HepG2 (cell line): Measurements from ENCODE around the gene IFT122. TPM values are rescaled to one million over a fixed set of nuclear protein-coding genes. Genes with fewer than 3 reads are reported as not detected.
A peak's percentile ranks its signal among the peaks of the same experiment; 100 is the strongest.

Experiments used
- FLYWCH1 ChIP-seq: sonication (generic); formaldehyde crosslinking; IDR thresholded peaks from 2 replicates; pipeline ENCODE4 v1.8.1; 2023; ENCODE audit warnings: mild to moderate bottlenecking, missing genetic modification reagents
- GABPA ChIP-seq, 2 experiments: IDR thresholded peaks; 2 replicates each; pipeline ENCODE4 v1.6.1; 2011 to 2016; ENCODE audit warnings: low read depth in 2 of 2, low read length in 1 of 2, missing biosample characterization in 1 of 2, missing genetic modification characterization in 1 of 2
- IRX3 ChIP-seq: sonication (generic); formaldehyde crosslinking; IDR thresholded peaks from 2 replicates; pipeline ENCODE4 v1.8.1; 2023; ENCODE audit warnings: mild to moderate bottlenecking, low read depth, missing genetic modification reagents, borderline replicate concordance
- MED8 ChIP-seq: sonication (generic); formaldehyde crosslinking; IDR thresholded peaks from 2 replicates; pipeline ENCODE4 v1.8.1; 2023; ENCODE audit warnings: mild to moderate bottlenecking, missing genetic modification reagents; ENCODE audit not compliant: insufficient replicate concordance
- NR3C1 ChIP-seq: sonication (generic); formaldehyde crosslinking; IDR thresholded peaks from 2 replicates; pipeline ENCODE4 v1.4.0; 2020; ENCODE audit warnings: missing genetic modification reagents
- TARDBP ChIP-seq: sonication (generic); formaldehyde crosslinking; IDR thresholded peaks from 2 replicates; pipeline ENCODE4 v1.8.0; 2022; ENCODE audit warnings: mild to moderate bottlenecking, missing genetic modification reagents
- TBX2 ChIP-seq: sonication (generic); formaldehyde crosslinking; IDR thresholded peaks from 2 replicates; pipeline ENCODE4 v1.5.0; 2020; ENCODE audit warnings: missing genetic modification reagents, mild to moderate bottlenecking, borderline replicate concordance
- YEATS2 ChIP-seq: sonication (generic); formaldehyde crosslinking; IDR thresholded peaks from 2 replicates; pipeline ENCODE4 v1.4.0; 2020; ENCODE audit warnings: missing genetic modification reagents, borderline replicate concordance
- YEATS4 ChIP-seq: sonication (generic); formaldehyde crosslinking; IDR thresholded peaks from 2 replicates; pipeline ENCODE4 v1.4.0; 2020; ENCODE audit warnings: missing genetic modification reagents, borderline replicate concordance
- ZFX ChIP-seq: sonication (generic); formaldehyde crosslinking; IDR thresholded peaks from 2 replicates; pipeline ENCODE4 v1.4.0; 2020; ENCODE audit warnings: mild to moderate bottlenecking, low read depth, missing genetic modification reagents, moderate library complexity
- ZNF432 ChIP-seq: sonication (generic); formaldehyde crosslinking; IDR thresholded peaks from 2 replicates; pipeline ENCODE4 v1.5.0; 2020; ENCODE audit warnings: missing genetic modification reagents, mild to moderate bottlenecking, borderline replicate concordance
- ZNF7 ChIP-seq: IDR thresholded peaks from 2 replicates; pipeline ENCODE4 v1.6.1; 2016; ENCODE audit warnings: missing biosample characterization, missing genetic modification reagents
- ZNF883 ChIP-seq: sonication (generic); formaldehyde crosslinking; IDR thresholded peaks from 2 replicates; pipeline ENCODE4 v1.5.1; 2020; ENCODE audit warnings: mild to moderate bottlenecking, missing genetic modification reagents; ENCODE audit errors: not compliant biosample characterization
- ZSCAN30 ChIP-seq: sonication (generic); formaldehyde crosslinking; IDR thresholded peaks from 2 replicates; pipeline ENCODE4 v1.5.0; 2020; ENCODE audit warnings: mild to moderate bottlenecking, missing genetic modification reagents
- polyA plus RNA-seq, 8 experiments: library from polyadenylated mRNA; depleted of rRNA in 3 of 8; stranded (reverse) in 7 of 8; unstranded in 1 of 8; fragments of >200 nt; fragmentation: Illumina TruSeq in 4 of 8; extraction: Trizol in 4 of 8; gene quantifications; 2 replicates each; pipeline versions ENCODE4 v1.2.1 to v1.2.3, GENCODE V29; 2011 to 2016; ENCODE audit warnings: low read depth in 4 of 8, missing spikeins in 1 of 8, mixed read lengths in 1 of 8; ENCODE audit not compliant: insufficient read depth in 1 of 8
- total RNA-seq, 5 experiments: library from RNA; depleted of rRNA; stranded (reverse); fragments of >200 nt; fragmentation: Illumina TruSeq; extraction: Trizol; gene quantifications; 2 replicates each; pipeline ENCODE4 v1.2.3, GENCODE V29; 2016; ENCODE audit warnings: low read depth in 1 of 5
- TF ChIP-seq, protein P1 (sequence below): sonication (generic); formaldehyde crosslinking; IDR thresholded peaks from 2 replicates; pipeline ENCODE4 v1.8.0; 2022; ENCODE audit warnings: mild to moderate bottlenecking, missing genetic modification reagents, borderline replicate concordance
- TF ChIP-seq, protein P2 (sequence below): IDR thresholded peaks from 2 replicates; pipeline ENCODE4 v1.6.1; 2012; ENCODE audit warnings: low read length, improper control_type of control experiment
- TF ChIP-seq, protein P3 (sequence below): sonication (generic); formaldehyde crosslinking; IDR thresholded peaks from 2 replicates; pipeline ENCODE4 v1.5.1; 2020; ENCODE audit warnings: mild to moderate bottlenecking, missing genetic modification reagents, borderline replicate concordance
- TF ChIP-seq, protein P4 (sequence below): sonication (generic); formaldehyde crosslinking; IDR thresholded peaks from 2 replicates; pipeline ENCODE4 v1.4.0; 2020; ENCODE audit warnings: missing genetic modification reagents, mild to moderate bottlenecking, borderline replicate concordance

The IFT122 gene
- total and polyA plus RNA-seq, 2 of the 13 experiments (the other 11 are each of a cell fraction or from before 2014, with no cell fraction given) = 10.1 to 10.3 TPM

DNA sequence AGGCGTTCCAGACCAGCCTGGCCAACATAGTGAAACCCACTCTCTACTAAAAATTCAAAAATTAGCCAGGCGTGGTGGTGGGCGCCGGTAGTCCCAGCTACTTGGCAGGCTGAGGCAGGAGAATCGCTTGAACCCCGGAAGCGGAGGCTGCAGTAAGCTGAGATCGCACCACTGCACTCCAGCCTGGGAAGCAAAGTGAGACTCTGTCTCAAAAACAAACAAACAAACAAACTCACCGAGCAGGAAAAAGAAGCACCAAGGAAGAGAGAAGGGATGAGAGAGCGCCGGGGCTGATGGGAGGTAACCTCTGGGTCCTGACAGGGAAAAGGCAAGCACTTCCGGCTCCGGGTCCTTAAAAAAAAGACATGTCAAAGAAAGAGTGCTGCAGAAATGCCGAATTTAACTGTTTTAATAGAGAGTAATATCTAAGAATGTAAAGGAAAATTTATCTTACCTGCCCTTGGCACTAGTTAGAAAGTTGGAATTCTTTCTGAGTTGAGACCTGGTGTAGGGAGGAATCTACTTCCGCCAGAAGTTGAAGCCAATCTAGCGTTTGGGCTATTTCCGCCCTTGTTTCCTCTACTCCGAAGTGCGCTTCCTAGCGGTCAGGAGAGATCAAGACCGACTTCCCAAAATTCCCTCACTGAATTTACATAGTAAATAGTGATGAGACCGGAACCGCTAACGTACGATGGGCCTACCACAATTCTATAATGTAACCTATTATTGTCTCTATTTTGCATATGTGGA is 40.7 kb upstream of the IFT122 start (continued):
- TF ChIP-seq, protein P1, sequence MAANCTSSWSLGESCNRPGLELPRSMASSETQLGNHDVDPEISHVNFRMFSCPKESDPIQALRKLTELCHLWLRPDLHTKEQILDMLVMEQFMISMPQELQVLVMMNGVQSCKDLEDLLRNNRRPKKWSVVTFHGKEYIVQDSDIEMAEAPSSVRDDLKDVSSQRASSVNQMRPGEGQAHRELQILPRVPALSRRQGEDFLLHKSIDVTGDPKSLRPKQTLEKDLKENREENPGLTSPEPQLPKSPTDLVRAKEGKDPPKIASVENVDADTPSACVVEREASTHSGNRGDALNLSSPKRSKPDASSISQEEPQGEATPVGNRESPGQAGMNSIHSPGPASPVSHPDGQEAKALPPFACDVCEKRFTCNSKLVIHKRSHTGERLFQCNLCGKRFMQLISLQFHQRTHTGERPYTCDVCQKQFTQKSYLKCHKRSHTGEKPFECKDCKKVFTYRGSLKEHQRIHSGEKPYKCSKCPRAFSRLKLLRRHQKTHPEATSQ (CRISPR knock-in tag) = no peak
- peak; percentile 58 for TF ChIP-seq ZFX (CRISPR knock-in tag)
- TF ChIP-seq ZNF432 (CRISPR knock-in tag) = no peak
- no peak for TF ChIP-seq TARDBP (CRISPR knock-in tag)
- no peak for TF ChIP-seq IRX3
- TF ChIP-seq, protein P2, sequence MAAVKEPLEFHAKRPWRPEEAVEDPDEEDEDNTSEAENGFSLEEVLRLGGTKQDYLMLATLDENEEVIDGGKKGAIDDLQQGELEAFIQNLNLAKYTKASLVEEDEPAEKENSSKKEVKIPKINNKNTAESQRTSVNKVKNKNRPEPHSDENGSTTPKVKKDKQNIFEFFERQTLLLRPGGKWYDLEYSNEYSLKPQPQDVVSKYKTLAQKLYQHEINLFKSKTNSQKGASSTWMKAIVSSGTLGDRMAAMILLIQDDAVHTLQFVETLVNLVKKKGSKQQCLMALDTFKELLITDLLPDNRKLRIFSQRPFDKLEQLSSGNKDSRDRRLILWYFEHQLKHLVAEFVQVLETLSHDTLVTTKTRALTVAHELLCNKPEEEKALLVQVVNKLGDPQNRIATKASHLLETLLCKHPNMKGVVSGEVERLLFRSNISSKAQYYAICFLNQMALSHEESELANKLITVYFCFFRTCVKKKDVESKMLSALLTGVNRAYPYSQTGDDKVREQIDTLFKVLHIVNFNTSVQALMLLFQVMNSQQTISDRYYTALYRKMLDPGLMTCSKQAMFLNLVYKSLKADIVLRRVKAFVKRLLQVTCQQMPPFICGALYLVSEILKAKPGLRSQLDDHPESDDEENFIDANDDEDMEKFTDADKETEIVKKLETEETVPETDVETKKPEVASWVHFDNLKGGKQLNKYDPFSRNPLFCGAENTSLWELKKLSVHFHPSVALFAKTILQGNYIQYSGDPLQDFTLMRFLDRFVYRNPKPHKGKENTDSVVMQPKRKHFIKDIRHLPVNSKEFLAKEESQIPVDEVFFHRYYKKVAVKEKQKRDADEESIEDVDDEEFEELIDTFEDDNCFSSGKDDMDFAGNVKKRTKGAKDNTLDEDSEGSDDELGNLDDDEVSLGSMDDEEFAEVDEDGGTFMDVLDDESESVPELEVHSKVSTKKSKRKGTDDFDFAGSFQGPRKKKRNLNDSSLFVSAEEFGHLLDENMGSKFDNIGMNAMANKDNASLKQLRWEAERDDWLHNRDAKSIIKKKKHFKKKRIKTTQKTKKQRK = no peak
- TF ChIP-seq, protein P3, sequence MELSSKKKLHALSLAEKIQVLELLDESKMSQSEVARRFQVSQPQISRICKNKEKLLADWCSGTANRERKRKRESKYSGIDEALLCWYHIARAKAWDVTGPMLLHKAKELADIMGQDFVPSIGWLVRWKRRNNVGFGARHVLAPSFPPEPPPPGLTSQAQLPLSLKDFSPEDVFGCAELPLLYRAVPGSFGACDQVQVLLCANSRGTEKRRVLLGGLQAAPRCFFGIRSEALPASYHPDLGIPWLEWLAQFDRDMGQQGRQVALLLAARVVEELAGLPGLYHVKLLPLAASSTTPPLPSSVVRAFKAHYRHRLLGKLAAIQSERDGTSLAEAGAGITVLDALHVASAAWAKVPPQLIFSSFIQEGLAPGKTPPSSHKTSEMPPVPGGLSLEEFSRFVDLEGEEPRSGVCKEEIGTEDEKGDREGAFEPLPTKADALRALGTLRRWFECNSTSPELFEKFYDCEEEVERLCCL (CRISPR knock-in tag) = no peak
- TF ChIP-seq ZNF7 (CRISPR knock-in tag) = no peak; the same call in 1 of the 2 replicates
- TF ChIP-seq, protein P4, sequence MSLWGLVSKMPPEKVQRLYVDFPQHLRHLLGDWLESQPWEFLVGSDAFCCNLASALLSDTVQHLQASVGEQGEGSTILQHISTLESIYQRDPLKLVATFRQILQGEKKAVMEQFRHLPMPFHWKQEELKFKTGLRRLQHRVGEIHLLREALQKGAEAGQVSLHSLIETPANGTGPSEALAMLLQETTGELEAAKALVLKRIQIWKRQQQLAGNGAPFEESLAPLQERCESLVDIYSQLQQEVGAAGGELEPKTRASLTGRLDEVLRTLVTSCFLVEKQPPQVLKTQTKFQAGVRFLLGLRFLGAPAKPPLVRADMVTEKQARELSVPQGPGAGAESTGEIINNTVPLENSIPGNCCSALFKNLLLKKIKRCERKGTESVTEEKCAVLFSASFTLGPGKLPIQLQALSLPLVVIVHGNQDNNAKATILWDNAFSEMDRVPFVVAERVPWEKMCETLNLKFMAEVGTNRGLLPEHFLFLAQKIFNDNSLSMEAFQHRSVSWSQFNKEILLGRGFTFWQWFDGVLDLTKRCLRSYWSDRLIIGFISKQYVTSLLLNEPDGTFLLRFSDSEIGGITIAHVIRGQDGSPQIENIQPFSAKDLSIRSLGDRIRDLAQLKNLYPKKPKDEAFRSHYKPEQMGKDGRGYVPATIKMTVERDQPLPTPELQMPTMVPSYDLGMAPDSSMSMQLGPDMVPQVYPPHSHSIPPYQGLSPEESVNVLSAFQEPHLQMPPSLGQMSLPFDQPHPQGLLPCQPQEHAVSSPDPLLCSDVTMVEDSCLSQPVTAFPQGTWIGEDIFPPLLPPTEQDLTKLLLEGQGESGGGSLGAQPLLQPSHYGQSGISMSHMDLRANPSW (CRISPR knock-in tag) = no peak
- peak; percentile 85; the same call in 1 of the 2 replicates for TF ChIP-seq YEATS2 (CRISPR knock-in tag)
- TF ChIP-seq YEATS4 (CRISPR knock-in tag) = 0 out of 2 replicates have a peak, but pooled peaks have one; percentile 23
- no peak for TF ChIP-seq MED8 (CRISPR knock-in tag)
- no peak for TF ChIP-seq FLYWCH1 (CRISPR knock-in tag)
- no peak for TF ChIP-seq ZSCAN30 (CRISPR knock-in tag)
- TF ChIP-seq TBX2 (CRISPR knock-in tag) = peak; percentile 42
- no peak for TF ChIP-seq NR3C1 (CRISPR knock-in tag)
- TF ChIP-seq GABPA (IDR thresholded peaks at IDR 0.05; ENCODE audit: low read depth, low read length) = peak; percentile 68
- peak; percentile 95 for TF ChIP-seq GABPA (CRISPR knock-in tag; IDR thresholded peaks at IDR 0.05; ENCODE audit: low read depth)
- TF ChIP-seq ZNF883 (CRISPR knock-in tag) = no peak
